HK-2 (cell line): Measurements from ENCODE around the gene HMHB1.

Experiments
- DNase-seq: peaks from one replicate; pipeline ENCODE4 v3.0.0-alpha.2; 2018; ENCODE audit not compliant: unreplicated experiment

Gene HMHB1

DNA sequence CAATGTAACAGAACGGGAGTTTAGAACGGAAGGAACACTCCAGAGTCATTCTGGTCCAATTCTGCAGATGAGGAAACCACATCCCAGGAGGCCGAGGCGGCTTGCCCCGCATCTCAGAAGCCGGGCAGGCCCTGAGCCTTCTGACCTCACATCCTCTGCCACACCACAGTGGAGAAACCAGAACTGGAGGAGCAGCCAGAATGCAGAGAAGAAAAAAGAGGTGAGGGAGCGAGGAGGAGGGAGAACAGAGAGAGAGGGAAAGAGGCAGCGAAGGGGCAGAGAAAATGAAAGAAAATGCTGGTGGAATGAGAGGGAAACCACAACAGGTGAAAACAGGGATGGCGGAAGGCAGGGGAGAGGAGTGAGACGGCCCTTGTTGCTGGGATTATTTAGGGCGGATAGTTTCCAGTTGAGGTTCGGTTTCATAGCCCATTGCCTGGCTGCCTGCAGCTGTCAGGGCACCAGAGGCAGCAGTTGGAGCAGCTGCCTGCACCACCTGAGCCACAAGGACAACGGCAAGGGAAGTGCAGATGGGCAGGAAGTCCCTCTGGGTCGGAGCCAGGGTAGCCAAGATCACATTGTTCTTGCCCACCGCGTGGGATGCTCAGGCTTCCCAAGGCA is at the start of gene HMHB1:
Gene HMHB1 (plus strand): TSS at position 77 of the 621 bp plus-strand sequence.
- DNase-seq, result no peak

- DNase-seq, result no peak
Measured at GRCh38 chr5:143762636-143763220, 49.2 kb upstream of the HMHB1 start.

DNA sequence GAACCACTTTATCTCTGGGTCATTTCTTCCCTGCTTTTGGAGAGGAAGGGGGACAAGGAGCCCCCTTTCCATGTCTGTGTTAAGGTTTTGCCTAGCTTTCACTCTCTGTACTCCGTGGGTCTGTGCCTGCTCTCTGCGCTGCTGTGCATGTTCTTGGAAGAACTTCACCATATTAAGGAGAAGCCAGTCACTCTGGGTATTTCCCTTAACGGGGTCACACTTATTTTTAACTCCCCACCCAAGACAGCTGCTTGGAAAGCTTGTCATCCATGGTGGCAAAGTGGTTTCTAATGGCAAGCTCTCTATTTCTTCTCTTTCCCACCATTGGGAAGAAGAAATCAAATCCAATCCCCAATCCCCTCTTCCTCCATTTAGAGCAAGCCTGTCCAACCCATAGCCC is 44.8 kb upstream of the HMHB1 start:
- no peak for DNase-seq

GRCh38 chr5:143769026-143769786 is 42.8 kb upstream of the HMHB1 start:
- no peak for DNase-seq

- no peak for DNase-seq
Measured at GRCh38 chr5:143770450-143770849, 41.5 kb upstream of the HMHB1 start.

- no peak for DNase-seq
Measured at GRCh38 chr5:143771189-143771588, 40.8 kb upstream of the HMHB1 start.

GRCh38 chr5:143771602-143772001 is 40.4 kb upstream of the HMHB1 start:
- DNase-seq, result no peak

DNA sequence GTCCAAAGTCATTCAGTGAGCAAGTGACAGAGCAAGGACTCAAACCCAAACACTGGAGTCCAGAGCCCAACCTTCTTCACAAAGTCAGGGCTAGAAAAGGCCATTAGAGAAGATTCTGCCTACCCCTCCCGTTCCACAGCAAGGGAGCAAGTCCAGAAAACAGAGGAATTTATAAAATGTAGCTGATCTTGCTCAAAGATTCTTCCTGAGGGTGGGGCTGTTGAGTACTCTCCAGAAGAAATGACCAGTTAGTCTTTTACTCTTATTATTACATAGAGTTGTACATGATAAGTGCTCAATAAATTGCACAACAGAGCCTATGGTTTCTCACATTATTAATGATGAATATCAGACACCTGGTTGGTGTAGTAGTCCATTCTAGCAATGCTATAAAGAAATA is 39.3 kb upstream of the HMHB1 start:
- DNase-seq, result no peak

GRCh38 chr5:143775258-143775657 is 36.7 kb upstream of the HMHB1 start:
- no peak for DNase-seq

- DNase-seq, result no peak
Measured at GRCh38 chr5:143776951-143777350, 35.0 kb upstream of the HMHB1 start.

DNA sequence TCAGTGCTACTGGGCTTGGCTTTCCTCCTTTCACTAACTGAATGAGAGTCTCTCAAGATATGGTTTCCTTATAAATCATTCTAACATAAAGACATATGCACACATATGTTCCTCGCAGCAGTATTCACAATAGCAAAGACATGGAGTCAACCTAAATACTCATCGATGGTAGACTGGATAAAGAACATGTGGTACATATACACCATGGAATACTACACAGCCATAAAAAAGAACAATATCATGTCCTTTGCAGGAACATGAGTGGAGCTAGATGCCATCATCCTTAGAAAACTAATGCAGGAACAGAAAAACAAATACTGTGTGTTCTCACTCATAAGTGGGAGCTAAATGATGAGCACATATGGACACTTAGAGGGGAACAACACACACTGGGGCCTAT is 32.5 kb upstream of the HMHB1 start:
- no peak for DNase-seq

DNA sequence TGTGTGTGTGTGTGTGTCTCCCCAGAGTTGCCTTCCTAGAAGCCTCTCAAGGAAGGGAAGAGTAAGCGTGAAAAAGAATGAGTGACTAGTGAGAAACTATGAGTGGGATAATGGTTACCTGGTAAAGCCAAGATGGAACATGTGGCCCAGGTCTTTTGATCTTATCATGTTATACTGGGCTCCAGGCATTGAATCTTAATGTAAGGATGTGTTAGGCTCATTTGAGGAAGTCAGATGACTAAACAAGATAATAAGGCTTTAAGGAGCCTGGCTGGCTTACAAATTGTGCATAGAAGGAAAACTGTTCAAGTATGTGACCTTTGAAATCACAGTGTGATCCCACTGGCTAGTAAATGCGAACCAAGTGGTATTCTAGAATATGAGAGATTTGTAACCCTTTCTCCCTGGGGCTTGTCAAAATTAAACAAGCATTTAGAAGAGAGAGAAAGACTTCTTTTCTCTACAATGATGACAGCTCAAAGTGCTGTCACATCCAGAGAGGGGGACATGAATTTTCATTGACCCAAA is 29.9 kb upstream of the HMHB1 start:
- no peak for DNase-seq

GRCh38 chr5:143782588-143783386 is 29.2 kb upstream of the HMHB1 start:
- no peak for DNase-seq

DNA sequence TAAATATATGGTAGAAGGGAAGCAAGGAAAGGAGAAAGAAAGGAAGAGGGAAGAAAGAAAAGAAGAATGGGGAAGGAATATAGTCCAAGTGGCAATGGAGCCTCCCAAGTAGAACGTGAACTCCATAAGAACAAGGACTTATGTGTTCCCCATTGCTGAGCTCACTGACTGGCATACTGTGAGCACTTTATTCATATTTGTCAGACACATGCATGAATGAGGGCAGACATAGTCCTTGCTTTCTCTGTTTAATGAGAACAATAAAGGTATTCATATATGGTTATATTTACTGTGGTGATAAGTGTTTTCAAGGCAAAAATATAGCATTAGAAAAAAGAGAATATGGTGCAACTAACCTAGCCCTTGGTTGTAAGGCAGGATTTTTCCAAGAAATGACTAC is 23.6 kb upstream of the HMHB1 start:
- DNase-seq, result no peak

DNA sequence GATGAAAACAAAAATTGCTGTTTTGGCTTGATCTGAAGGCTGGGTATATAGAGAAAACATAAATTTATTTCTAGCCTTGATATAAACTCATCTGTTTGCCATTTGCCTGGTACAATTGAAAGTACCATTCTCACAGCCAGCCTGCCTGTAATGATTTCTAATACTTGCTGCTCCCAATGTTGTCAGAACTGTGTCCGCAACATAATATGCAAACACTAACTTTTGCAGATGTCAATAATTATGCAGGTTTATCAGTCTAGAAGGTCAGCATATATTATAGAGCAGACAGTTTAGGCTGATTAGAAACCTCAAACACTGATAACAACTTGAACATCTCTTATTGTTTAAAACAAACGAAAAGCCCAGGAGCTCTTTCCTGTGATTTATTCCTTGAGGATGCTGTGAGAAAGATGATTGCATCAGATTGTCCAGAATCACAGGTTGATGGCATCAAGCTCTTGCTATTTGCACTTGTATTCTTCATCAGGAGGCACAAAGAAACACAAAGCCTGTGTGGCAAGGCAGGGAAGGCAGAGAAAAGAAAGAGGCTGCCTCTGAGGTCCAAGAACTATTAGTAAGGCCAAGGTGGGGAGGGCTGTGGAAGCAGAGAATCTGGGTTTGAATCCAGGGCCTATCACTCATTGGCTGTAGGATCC is 21.4 kb upstream of the HMHB1 start:
- DNase-seq, result no peak

DNA sequence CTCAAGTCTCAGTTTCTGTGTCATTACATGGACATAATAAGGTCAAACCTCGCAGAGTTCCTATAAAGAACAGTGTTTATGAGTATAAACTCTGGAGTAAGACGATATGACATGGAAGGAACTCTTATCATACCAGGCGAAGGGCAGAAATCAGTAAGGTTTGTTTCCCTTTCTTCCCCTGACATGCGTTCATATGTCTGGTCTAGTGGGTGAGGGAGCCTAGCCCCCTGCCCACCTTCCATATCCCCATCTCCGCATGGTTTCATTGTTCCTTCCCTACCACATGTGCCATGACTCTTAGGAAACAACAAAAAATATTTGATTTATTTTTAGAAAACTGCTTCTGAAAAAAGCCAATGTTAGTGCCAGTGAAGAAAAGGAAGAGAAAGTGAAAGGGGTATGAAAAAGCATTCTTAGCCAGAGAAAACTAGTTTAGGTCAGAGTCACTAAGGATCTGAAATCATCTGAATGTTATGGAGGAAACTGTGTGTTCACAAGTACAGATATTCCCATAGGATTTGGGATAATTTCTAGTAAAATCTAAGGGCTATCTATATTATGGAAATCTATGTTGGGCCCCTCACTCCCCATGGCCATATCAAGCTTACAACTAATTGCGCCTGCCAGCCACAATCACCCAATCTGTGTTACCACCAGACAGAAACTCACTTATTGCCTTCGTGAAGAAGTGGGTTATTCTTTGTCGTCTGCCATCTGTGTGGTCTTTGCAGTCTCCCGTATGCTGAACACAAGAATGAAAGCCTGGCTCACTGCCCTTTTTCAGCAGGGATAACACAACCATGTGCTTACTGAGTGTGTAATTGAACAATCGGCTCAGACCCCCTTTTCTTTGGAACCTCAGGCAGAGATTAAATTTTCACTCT is 19.9 kb upstream of the HMHB1 start:
- DNase-seq, result no peak

DNA sequence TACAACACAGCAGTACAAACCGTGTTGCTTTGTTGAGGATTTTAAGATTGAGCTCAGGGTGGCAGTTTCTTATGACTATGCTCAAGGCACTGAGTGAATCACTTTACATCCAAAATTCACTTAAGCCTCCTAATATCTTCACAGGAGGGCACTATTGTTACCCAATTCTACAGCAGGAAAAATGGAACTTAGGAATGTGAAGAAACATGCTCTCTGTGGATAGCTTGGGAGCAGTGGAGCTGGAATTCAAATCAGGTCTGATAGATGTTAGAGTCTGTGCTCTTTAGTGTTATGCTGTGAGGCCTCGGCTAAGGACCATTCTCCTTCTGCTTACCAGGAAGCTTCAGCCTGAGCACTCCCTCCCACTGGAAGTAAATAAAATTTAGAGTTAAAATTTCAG is 18.7 kb upstream of the HMHB1 start:
- no peak for DNase-seq

GRCh38 chr5:143796125-143796524 is 15.8 kb upstream of the HMHB1 start:
- no peak for DNase-seq

DNA sequence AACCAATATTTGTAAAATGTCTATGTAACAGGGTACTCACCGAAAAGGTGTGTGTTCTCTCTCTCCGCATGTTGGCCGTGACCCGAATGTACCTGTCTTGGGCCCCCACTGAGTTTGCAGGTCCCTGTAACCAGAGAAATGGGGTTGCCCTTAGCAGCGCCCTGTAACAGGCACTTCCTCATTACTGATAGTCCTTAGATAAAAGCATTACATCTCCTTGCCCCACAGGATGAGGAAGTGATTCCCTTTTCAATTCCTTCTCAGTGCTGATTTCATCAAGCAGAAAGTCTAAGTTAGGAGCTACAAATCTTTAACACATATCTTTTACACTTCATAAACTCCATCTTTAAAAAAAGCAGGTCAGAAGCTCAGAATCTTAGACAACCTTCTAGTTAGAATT is 15.2 kb upstream of the HMHB1 start:
- DNase-seq, result no peak

DNA sequence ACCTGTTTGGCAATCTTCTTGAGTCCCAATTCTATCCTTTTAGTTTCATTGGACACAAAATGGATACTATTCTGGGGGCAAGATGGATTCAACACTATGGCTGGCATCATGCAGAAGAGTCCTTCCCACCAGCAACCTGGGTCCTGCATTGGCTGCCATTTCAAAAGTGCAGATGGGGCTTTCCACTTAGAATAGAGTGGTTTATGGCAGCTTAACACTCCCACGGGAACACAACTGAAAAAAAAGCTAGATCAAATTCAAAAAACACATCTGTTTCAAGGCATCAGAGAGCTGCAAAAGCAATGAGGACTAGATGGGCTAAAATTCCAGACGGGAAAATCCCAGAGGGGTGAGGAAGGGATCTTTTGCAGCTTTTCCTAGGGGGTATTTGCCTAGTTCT is 11.2 kb upstream of the HMHB1 start:
- DNase-seq, result no peak
